GM12875 (cell line): ENCODE results near the gene EEIG2.
"Not testable (repeated sequence)": the region's sequence is repeated elsewhere in the genome, so short reads cannot be mapped to it uniquely, and the experiment has no call there.

Source experiments
- H3K4me3 ChIP-seq: one replicate; pipeline ENCODE4 v1.5.1; 2011; ENCODE audit warnings: low read depth, low read length, control low read depth
- TF ChIP-seq, protein P1 (sequence below): IDR thresholded peaks from 2 replicates; pipeline ENCODE4 v1.5.1; 2011; ENCODE audit warnings: low read depth, mild to moderate bottlenecking, control low read depth, inconsistent platforms, low read length, moderate library complexity, borderline replicate concordance; ENCODE audit not compliant: insufficient read depth

Gene EEIG2

DNA sequence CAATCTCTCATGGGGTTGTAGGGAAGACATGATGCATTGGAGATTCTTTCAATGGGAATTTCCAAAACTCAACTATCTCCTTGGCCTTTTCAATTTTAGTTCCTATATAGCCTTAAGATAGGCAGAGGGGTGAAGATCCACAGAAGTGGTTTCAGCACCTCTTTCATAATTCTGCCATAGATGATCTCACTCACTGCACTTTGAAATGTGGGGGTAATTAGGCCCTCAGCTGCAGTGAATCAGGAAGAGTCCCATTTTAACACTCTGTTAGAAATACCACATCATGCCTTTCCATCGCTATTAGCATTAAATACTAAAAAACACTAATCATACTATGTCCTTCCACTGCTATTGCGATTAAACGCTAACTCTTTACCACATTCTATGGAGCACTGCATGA lies 25.1 kb upstream of the EEIG2 start:
- no peak overlapping the region for H3K4me3 ChIP-seq
- TF ChIP-seq, protein P1, sequence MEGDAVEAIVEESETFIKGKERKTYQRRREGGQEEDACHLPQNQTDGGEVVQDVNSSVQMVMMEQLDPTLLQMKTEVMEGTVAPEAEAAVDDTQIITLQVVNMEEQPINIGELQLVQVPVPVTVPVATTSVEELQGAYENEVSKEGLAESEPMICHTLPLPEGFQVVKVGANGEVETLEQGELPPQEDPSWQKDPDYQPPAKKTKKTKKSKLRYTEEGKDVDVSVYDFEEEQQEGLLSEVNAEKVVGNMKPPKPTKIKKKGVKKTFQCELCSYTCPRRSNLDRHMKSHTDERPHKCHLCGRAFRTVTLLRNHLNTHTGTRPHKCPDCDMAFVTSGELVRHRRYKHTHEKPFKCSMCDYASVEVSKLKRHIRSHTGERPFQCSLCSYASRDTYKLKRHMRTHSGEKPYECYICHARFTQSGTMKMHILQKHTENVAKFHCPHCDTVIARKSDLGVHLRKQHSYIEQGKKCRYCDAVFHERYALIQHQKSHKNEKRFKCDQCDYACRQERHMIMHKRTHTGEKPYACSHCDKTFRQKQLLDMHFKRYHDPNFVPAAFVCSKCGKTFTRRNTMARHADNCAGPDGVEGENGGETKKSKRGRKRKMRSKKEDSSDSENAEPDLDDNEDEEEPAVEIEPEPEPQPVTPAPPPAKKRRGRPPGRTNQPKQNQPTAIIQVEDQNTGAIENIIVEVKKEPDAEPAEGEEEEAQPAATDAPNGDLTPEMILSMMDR: no peak

DNA sequence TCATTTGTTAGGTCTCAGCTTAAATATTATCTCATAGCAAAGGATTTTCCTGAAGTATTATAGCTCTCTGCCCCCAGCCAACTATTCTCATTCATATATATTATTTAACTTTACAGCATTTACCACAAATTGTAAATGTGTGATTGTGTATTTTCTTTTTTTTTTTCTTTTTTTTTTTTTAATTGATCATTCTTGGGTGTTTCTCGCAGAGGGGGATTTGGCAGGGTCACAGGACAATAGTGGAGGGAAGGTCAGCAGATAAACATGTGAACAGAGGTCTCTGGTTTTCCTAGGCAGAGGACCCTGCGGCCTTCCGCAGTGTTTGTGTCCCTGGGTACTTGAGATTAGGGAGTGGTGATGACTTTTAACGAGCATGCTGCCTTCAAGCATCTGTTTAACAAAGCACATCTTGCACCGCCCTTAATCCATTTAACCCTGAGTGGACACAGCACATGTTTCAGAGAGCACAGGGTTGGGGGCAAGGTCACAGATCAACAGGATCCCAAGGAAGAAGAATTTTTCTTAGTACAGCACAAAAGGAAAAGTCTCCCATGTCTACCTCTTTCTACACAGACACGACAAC lies 24.5 kb upstream of the EEIG2 start:
- not testable (repeated sequence) for H3K4me3 ChIP-seq

DNA sequence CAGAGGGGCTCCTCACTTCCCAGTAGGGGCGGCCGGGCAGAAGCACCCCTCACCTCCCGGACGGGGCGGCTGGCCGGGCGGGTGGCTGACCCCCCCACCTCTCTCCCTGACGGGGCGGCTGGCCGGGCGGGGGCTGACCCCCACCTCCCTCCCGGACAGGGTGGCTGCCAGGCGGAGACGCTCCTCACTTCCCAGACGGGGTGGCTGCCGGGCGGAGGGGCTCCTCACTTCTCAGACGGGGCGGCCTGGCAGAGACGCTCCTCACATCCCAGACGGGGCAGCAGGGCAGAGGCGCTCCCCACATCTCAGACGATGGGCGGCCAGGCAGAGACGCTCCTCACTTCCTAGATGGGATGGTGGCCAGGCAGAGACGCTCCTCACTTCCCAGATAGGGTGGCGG lies 23.9 kb upstream of the EEIG2 start:
- H3K4me3 ChIP-seq: not testable (repeated sequence)

DNA sequence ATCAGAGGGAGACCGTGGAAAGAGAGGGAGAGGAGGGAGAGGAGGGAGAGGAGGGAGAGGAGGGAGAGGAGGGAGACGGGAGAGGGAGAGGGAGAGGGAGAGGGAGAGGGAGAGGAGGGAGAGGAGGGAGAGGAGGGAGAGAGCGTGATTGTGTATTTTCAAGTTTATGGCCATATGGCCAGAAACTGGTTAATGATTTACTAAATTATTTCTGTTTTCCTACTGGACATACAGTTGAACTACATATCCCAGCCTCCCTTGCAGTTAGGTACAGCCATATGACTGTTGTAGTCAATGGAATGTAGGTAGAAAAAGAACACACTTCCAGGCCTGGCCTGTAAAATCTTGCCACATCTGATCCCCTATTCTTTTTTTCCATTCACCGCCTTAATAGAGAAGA lies 23.1 kb upstream of the EEIG2 start:
- H3K4me3 ChIP-seq: not testable (repeated sequence)

DNA sequence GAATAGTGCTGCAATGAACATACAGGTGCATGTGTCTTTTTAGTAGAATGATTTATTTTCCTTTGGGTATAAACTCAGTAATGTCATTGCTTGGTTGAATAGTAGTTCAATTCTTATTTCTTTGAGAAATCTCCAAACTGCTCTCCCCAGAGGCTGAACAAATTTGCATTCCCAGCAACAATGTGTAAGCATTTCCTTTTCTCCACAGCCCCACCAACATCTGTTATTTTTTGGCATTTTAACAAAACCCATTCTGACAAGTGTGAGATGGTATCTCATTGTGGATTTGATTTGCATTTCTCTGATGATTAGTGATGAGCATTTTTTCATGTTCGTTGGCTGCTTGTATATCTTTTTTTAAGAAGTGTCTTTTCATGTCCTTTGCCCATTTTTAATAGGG lies 21.9 kb upstream of the EEIG2 start:
- no peak overlapping the region for H3K4me3 ChIP-seq
- TF ChIP-seq, protein P1: no peak

DNA sequence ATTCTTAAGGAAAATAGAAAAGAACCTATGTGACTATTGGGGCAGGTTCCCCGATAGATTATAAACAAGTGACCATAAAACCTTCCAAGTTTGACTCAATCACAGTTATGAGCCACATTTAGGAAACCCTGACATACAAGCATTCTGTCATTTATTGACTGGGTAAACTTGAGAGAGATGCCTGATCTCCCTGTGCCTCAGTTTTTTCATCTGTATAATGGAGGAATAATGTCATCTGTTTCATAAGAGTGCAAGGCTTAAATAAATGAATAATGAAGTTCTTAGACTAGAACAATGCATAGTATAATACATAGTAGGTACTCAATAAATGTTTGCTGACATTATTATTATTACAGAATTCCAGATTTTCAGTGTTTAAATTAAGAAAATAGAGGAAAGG lies 18.9 kb upstream of the EEIG2 start:
- no peak overlapping the region for H3K4me3 ChIP-seq

DNA sequence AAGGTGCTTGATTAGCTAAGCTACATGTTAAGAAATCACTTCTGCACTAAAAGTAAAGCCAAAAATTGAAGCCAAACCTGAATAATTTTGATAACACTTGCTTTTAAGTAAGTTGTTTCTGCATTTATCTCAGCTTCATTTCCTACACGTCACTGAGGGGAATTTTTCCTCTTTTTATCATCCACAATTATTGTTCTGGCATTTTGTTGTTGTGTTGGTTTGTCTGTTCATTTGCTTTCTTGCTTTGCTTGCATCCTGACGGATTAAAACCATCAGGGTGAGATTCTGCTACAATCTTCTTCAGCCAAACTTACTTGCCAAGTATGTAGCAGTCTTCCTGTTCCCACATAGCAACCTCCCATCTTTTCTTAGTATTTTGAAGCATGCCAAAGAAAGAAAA lies 18.0 kb upstream of the EEIG2 start:
- no peak overlapping the region for H3K4me3 ChIP-seq
- TF ChIP-seq, protein P1: no peak

More for the DNA sequence above, 18.9 kb upstream of the EEIG2 start:
- TF ChIP-seq, protein P1: no peak

DNA sequence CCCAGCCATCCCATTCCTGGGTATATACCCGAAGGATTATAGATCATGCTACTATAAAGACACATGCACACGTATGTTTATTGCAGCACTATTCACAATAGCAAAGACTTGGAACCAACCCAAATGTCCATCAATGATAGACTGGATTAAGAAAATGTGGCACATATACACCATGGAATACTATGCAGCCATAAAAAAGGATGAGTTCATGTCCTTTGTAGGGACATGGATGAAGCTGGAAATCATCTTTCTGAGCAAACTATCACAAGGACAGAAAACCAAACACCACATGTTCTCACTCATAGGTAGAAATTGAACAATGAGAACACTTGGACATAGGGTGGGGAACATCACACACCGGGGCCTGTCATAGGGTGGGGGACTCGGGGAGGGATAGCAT lies 12.4 kb upstream of the EEIG2 start:
- not testable (repeated sequence) for H3K4me3 ChIP-seq

DNA sequence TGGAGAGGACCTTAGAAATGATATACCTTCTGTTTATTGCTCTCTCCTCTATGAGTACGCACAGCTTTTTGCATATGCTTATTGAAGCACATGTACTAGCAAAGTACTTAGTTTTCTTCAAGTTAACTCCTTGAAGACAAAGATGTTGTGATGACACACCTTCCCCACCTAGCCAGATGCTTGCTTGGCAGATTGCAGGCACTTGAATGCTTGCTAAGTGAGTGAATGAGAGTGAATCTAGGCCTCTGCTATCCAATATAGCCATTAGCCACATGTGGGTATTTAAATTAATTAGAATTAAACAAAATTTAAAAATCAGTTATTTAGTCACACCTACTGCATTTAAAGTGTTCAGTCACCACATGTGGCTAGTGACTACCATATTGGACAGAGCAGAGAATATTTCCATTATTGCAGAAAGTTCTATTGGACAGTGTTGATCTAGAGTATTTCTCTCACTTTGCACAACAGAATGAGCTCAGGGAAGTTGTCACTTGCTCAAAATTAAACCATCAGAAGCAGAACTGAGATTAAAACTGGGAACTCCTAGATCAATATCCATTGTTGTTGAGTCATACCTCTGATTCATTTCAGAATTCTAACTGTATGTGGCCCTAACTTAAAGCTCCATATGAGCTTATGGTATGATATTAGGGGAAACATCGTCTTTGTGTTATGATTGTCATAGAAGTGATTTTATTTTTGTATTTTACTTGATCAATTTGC lies 8.6 kb upstream of the EEIG2 start:
- TF ChIP-seq, protein P1: no peak
- H3K4me3 ChIP-seq: no peak overlapping the region
